Osteoblast (primary cell): ENCODE measurements around the gene STRBP. TPM values are rescaled to one million over a fixed set of nuclear protein-coding genes. Genes with fewer than 3 reads are reported as not detected.

Experiments used
- DNase-seq: peaks from one replicate; pipeline ENCODE4 v3.0.0; 2011; ENCODE audit warnings: low spot score, mixed read lengths; ENCODE audit not compliant: insufficient read length; ENCODE audit errors: missing footprints
- H2AFZ ChIP-seq: 2 replicates; pipeline ENCODE4 v1.6.0; 2011; ENCODE audit warnings: mild to moderate bottlenecking, low read length
- H3K27ac ChIP-seq: 2 replicates; pipeline ENCODE4 v1.5.1; 2011; ENCODE audit warnings: mild to moderate bottlenecking, low read depth, low read length, moderate library complexity
- H3K27me3 ChIP-seq: 2 replicates; pipeline ENCODE4 v1.6.0; 2012; ENCODE audit warnings: mild to moderate bottlenecking, control low read depth, inconsistent platforms, low read length, moderate library complexity; ENCODE audit not compliant: insufficient read depth
- H3K36me3 ChIP-seq: 2 replicates; pipeline ENCODE4 v1.5.1; 2011; ENCODE audit warnings: mild to moderate bottlenecking, low read length, control low read depth, moderate library complexity; ENCODE audit not compliant: insufficient read depth
- H3K4me1 ChIP-seq: 2 replicates; pipeline ENCODE4 v1.5.1; 2011; ENCODE audit warnings: mild to moderate bottlenecking, low read length, control low read depth, moderate library complexity; ENCODE audit not compliant: insufficient read depth
- H3K4me2 ChIP-seq: 2 replicates; pipeline ENCODE4 v1.6.0; 2011; ENCODE audit warnings: mild to moderate bottlenecking, low read length; ENCODE audit not compliant: insufficient read depth
- H3K4me3 ChIP-seq: fragments of 200-600 bp; sonication (generic); 3 replicates; pipeline ENCODE4 v1.5.1; 2012; ENCODE audit warnings: mild to moderate bottlenecking, low read length, inconsistent platforms; ENCODE audit not compliant: insufficient read depth
- H3K79me2 ChIP-seq: 2 replicates; pipeline ENCODE4 v1.6.0; 2012; ENCODE audit warnings: mild to moderate bottlenecking, low read length, control low read depth, inconsistent platforms; ENCODE audit not compliant: insufficient read depth
- H3K9me3 ChIP-seq: 2 replicates; pipeline ENCODE4 v1.5.1; 2011; ENCODE audit warnings: low read depth, low read length, control low read depth
- H4K20me1 ChIP-seq: 2 replicates; pipeline ENCODE4 v1.6.0; 2012; ENCODE audit warnings: mild to moderate bottlenecking, low read length, control low read depth; ENCODE audit not compliant: insufficient read depth
- total RNA-seq: library from RNA; depleted of rRNA; stranded (reverse); fragments of >200 nt; gene quantifications from 2 replicates; pipeline ENCODE4 v1.2.3, GENCODE V29; 2012
- TF ChIP-seq, protein P1 (sequence below): IDR thresholded peaks from 2 replicates; pipeline ENCODE4 v1.5.1; 2011; ENCODE audit warnings: mild to moderate bottlenecking, low read depth, low read length, moderate library complexity; ENCODE audit errors: extremely low read depth

STRBP gene
- total RNA-seq, 1 donor, result 2.9 TPM

GRCh38 chr9:123091459-123091858 is 176.9 kb downstream of the STRBP start:
- no peak overlapping the region for H3K4me3 ChIP-seq
- H2AFZ ChIP-seq, result no peak overlapping the region
- no peaks in the 10 kb centered on the region for H3K79me2 ChIP-seq
- no peaks in the 10 kb centered on the region for H3K27me3 ChIP-seq
- peaks cover 33% of the 10 kb centered on the region for H3K36me3 ChIP-seq
- TF ChIP-seq, protein P1, sequence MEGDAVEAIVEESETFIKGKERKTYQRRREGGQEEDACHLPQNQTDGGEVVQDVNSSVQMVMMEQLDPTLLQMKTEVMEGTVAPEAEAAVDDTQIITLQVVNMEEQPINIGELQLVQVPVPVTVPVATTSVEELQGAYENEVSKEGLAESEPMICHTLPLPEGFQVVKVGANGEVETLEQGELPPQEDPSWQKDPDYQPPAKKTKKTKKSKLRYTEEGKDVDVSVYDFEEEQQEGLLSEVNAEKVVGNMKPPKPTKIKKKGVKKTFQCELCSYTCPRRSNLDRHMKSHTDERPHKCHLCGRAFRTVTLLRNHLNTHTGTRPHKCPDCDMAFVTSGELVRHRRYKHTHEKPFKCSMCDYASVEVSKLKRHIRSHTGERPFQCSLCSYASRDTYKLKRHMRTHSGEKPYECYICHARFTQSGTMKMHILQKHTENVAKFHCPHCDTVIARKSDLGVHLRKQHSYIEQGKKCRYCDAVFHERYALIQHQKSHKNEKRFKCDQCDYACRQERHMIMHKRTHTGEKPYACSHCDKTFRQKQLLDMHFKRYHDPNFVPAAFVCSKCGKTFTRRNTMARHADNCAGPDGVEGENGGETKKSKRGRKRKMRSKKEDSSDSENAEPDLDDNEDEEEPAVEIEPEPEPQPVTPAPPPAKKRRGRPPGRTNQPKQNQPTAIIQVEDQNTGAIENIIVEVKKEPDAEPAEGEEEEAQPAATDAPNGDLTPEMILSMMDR, result peak; percentile 36
- H3K27ac ChIP-seq, result no peak overlapping the region
- H3K9me3 ChIP-seq, result no peaks in the 10 kb centered on the region
- DNase-seq, result no peak
- no peak overlapping the region for H3K4me2 ChIP-seq
- no peaks in the 10 kb centered on the region for H3K4me1 ChIP-seq
- no peaks in the 10 kb centered on the region for H4K20me1 ChIP-seq

- Histone ChIP-seq H3K79me2 (no peaks in the 10 kb centered on the region), H3K27me3 (no peaks in the 10 kb centered on the region), H2AFZ (no peak overlapping the region), H4K20me1 (no peaks in the 10 kb centered on the region), H3K4me3 (no peak overlapping the region), H3K36me3 (peaks cover 30% of the 10 kb centered on the region), H3K27ac (no peak overlapping the region), H3K4me1 (no peaks in the 10 kb centered on the region), H3K9me3 (no peaks in the 10 kb centered on the region), H3K4me2 (no peak overlapping the region)
- TF ChIP-seq, protein P1, result no peak
- DNase-seq, result no peak
Measured at GRCh38 chr9:123090956-123091355, 177.4 kb downstream of the STRBP start.

GRCh38 chr9:123090198-123090896 is 178.0 kb downstream of the STRBP start:
- Histone ChIP-seq H2AFZ (no peak overlapping the region), H3K27me3 (no peaks in the 10 kb centered on the region), H4K20me1 (no peaks in the 10 kb centered on the region), H3K79me2 (no peaks in the 10 kb centered on the region), H3K4me1 (no peaks in the 10 kb centered on the region), H3K27ac (no peak overlapping the region), H3K9me3 (no peaks in the 10 kb centered on the region), H3K4me3 (no peak overlapping the region), H3K36me3 (peaks cover 27% of the 10 kb centered on the region), H3K4me2 (no peak overlapping the region)
- TF ChIP-seq, protein P1, result no peak
- DNase-seq, result no peak

DNA sequence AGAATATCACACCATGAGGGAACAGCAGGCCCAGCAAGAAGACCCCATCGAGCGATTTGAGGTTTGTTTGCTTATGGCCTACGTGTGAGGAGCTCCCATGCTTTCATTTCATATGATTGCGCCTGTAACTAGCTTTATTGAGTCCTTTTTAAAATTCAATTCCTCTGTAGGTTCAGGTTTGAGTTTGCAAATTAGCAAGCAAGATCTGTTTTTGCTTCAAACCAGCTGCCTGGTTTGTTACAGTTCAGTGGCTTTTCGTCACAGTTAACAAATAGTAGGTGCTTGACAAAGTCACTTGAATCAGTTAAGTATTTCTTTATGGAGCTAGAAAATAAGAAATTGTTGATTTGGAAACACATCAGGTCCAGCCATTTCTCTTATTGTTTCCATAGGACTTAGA is 178.6 kb downstream of the STRBP start:
- Histone ChIP-seq H3K36me3 (peaks cover 28% of the 10 kb centered on the region), H3K9me3 (no peaks in the 10 kb centered on the region), H3K4me2 (no peak overlapping the region), H3K4me1 (no peaks in the 10 kb centered on the region), H3K79me2 (no peaks in the 10 kb centered on the region), H4K20me1 (no peaks in the 10 kb centered on the region), H3K27me3 (no peaks in the 10 kb centered on the region), H3K27ac (no peak overlapping the region), H2AFZ (no peak overlapping the region), H3K4me3 (no peak overlapping the region)
- TF ChIP-seq, protein P1, result no peak
- DNase-seq, result no peak
